Measurements from ENCODE around the gene AP3S1. TPM values are rescaled to one million over a fixed set of nuclear protein-coding genes. Genes with fewer than 3 reads are reported as not detected.

The AP3S1 gene
- total RNA-seq, 1 experiment from 2014 or later = 60.8 TPM

GRCh38 chr5:115843444-115844130, 1.9 kb downstream of the AP3S1 start (continued):
- TF ChIP-seq AR (CRISPR knock-in tag; IDR thresholded peaks at IDR 0.05) = no peak
- TF ChIP-seq ZNF423 (CRISPR knock-in tag; IDR thresholded peaks at IDR 0.05) = no peak
- no peak for TF ChIP-seq ZNF232 (CRISPR knock-in tag; IDR thresholded peaks at IDR 0.05)
- no peak for TF ChIP-seq ZNF317 (CRISPR knock-in tag; IDR thresholded peaks at IDR 0.05; ENCODE audit: borderline replicate concordance, low read depth)
- TF ChIP-seq ZNF512 (CRISPR knock-in tag; IDR thresholded peaks at IDR 0.05; ENCODE audit: borderline replicate concordance) = no peak

- no peak for ATAC-seq
- ChIA-PET CTCF (no interaction called here), POLR2A (no interaction called here)
- TF ChIP-seq ARID4B (CRISPR knock-in tag; IDR thresholded peaks at IDR 0.05; ENCODE audit: borderline replicate concordance) (no peak), ATF6 (CRISPR knock-in tag; IDR thresholded peaks at IDR 0.05) (no peak), SMAD4 (CRISPR knock-in tag; IDR thresholded peaks at IDR 0.05) (no peak)
- Mint-ChIP-seq H3K9me3 (no peaks in the 10 kb centered on the region), H3K4me3 (no peak overlapping the region), H3K4me1 (peaks cover 28% of the 10 kb centered on the region), H3K36me3 (no peaks in the 10 kb centered on the region), H3K27ac (no peak overlapping the region), H3K27me3 (ENCODE audit: low read depth) (peaks cover 6% of the 10 kb centered on the region)
- no peak for DNase-seq (ENCODE audit: low spot score)
Measured at GRCh38 chr5:115844321-115844817, 2.6 kb downstream of the AP3S1 start.

GRCh38 chr5:115847290-115847689, 5.6 kb downstream of the AP3S1 start:
- no peak for ATAC-seq
- POLR2A ChIA-PET = no interaction called here
- CTCF ChIA-PET = no interaction called here

More at GRCh38 chr5:115847290-115847689, 5.6 kb downstream of the AP3S1 start:
- no peak for TF ChIP-seq ZNF425 (CRISPR knock-in tag; conservative IDR thresholded peaks at IDR 0.05)
- no peak for TF ChIP-seq NFYB (CRISPR knock-in tag; conservative IDR thresholded peaks at IDR 0.05; ENCODE audit: low read depth)
- Mint-ChIP-seq H3K27ac (no peak overlapping the region), H3K4me1 (peaks cover 39% of the 10 kb centered on the region), H3K9me3 (no peaks in the 10 kb centered on the region), H3K27me3 (ENCODE audit: low read depth) (peaks cover 6% of the 10 kb centered on the region), H3K36me3 (no peaks in the 10 kb centered on the region), H3K4me3 (no peak overlapping the region)
- DNase-seq (ENCODE audit: low spot score) = no peak

Measured in WTC11 (cell line).